Myocyte (in vitro differentiated cells): ENCODE results near the gene SMPDL3A. TPM values are rescaled to one million over a fixed set of nuclear protein-coding genes. Genes with fewer than 3 reads are reported as not detected.
"Not testable (repeated sequence)": the region's sequence is repeated elsewhere in the genome, so short reads cannot be mapped to it uniquely, and the experiment has no call there.

Experiments
- DNase-seq: peaks from one replicate; pipeline ENCODE4 v3.0.0-alpha.2; 2012; ENCODE audit warnings: low read depth
- polyA plus RNA-seq: library from polyadenylated mRNA; unstranded; fragments of >200 nt; gene quantifications from one replicate; pipeline ENCODE4 v1.2.1, GENCODE V29; 2012; ENCODE audit warnings: missing spikeins
- total RNA-seq: library from RNA; depleted of rRNA; stranded (reverse); fragments of >200 nt; gene quantifications from 2 replicates; pipeline ENCODE4 v1.2.3, GENCODE V29; 2014

SMPDL3A gene
- total RNA-seq = 8.2 and 13.6 TPM in 2 replicates
- 4.7 TPM for polyA plus RNA-seq

GRCh38 chr6:122789182-122790027 lies at the start of gene SMPDL3A:
Gene SMPDL3A, plus strand, starts transcription at chr6:122789258. Its CDS starts 89 bp downstream, at chr6:122789347.
- DNase-seq = peak; percentile 89

GRCh38 chr6:122740091-122740490 lies 49.0 kb upstream of the SMPDL3A start:
- no peak for DNase-seq

- DNase-seq = no peak
Observed at GRCh38 chr6:122740936-122741335, 48.1 kb upstream of the SMPDL3A start.

- DNase-seq = not testable (repeated sequence)
Observed at GRCh38 chr6:122744247-122744646, 44.8 kb upstream of the SMPDL3A start.

- not testable (repeated sequence) for DNase-seq
Observed at GRCh38 chr6:122744856-122745255, 44.2 kb upstream of the SMPDL3A start.

GRCh38 chr6:122746688-122747087 lies 42.4 kb upstream of the SMPDL3A start:
- DNase-seq = no peak

GRCh38 chr6:122747573-122747972 lies 41.5 kb upstream of the SMPDL3A start:
- DNase-seq = no peak

GRCh38 chr6:122748945-122749344 lies 40.1 kb upstream of the SMPDL3A start:
- not testable (repeated sequence) for DNase-seq

- peak; percentile 31 for DNase-seq
Observed at GRCh38 chr6:122749451-122750050, 39.5 kb upstream of the SMPDL3A start.

- DNase-seq = no peak
Observed at GRCh38 chr6:122751326-122751725, 37.7 kb upstream of the SMPDL3A start.

- DNase-seq = no peak
Observed at GRCh38 chr6:122752459-122752858, 36.6 kb upstream of the SMPDL3A start.

GRCh38 chr6:122753000-122753687 lies 35.9 kb upstream of the SMPDL3A start:
- DNase-seq = no peak

- peak; percentile 58 for DNase-seq
Observed at GRCh38 chr6:122753688-122754056, 35.4 kb upstream of the SMPDL3A start.

- DNase-seq = no peak
Observed at GRCh38 chr6:122754191-122754731, 34.8 kb upstream of the SMPDL3A start.

GRCh38 chr6:122755901-122756300 lies 33.2 kb upstream of the SMPDL3A start:
- DNase-seq = no peak

- no peak for DNase-seq
Observed at GRCh38 chr6:122758927-122759334, 30.1 kb upstream of the SMPDL3A start.

- DNase-seq = no peak
Observed at GRCh38 chr6:122760330-122760729, 28.7 kb upstream of the SMPDL3A start.

GRCh38 chr6:122766256-122766655 lies 22.8 kb upstream of the SMPDL3A start:
- no peak for DNase-seq

- no peak for DNase-seq
Observed at GRCh38 chr6:122770835-122771601, 18.0 kb upstream of the SMPDL3A start.

- no peak for DNase-seq
Observed at GRCh38 chr6:122772724-122773415, 16.2 kb upstream of the SMPDL3A start.
